ENCODE results near the gene ANKS1B. TPM values are rescaled to one million over a fixed set of nuclear protein-coding genes. Genes with fewer than 3 reads are reported as not detected.
"Not testable (repeated sequence)": the region's sequence is repeated elsewhere in the genome, so short reads cannot be mapped to it uniquely, and the experiment has no call there.

Gene ANKS1B
- total RNA-seq, 6 experiments from 2014 or later: 0.31 to 0.66 (median 0.37) TPM

GRCh38 chr12:99249543-99249942 lies 735.2 kb downstream of the ANKS1B start:
- H3K4me1 Mint-ChIP-seq (ENCODE audit: low read depth): no peaks in the 10 kb centered on the region
- no peaks in the 10 kb centered on the region; the same call in none of the 2 replicates for H3K27me3 Mint-ChIP-seq (ENCODE audit: insufficient read depth)
- no peak overlapping the region for H3K27ac Mint-ChIP-seq
- peaks cover 69% of the 10 kb centered on the region for H3K9me3 Mint-ChIP-seq
- no peak overlapping the region for H3K4me3 Mint-ChIP-seq
- peaks cover 7% of the 10 kb centered on the region for H3K36me3 Mint-ChIP-seq (ENCODE audit: low read depth)
- no peak for TF ChIP-seq CTCF (IDR thresholded peaks at IDR 0.05)
- no peak for DNase-seq

GRCh38 chr12:99237907-99238538 lies 746.7 kb downstream of the ANKS1B start:
- not testable (repeated sequence) for H3K4me3 Mint-ChIP-seq; DNase-seq; H3K27ac Mint-ChIP-seq; H3K36me3 Mint-ChIP-seq (ENCODE audit: low read depth); H3K27me3 Mint-ChIP-seq (ENCODE audit: insufficient read depth); H3K4me1 Mint-ChIP-seq (ENCODE audit: low read depth)
- H3K9me3 Mint-ChIP-seq: peaks cover 52% of the 10 kb centered on the region

- TF ChIP-seq CTCF (IDR thresholded peaks at IDR 0.05): no peak
Measured at GRCh38 chr12:99235381-99235780, 749.4 kb downstream of the ANKS1B start.

GRCh38 chr12:99234702-99235101 lies 750.0 kb downstream of the ANKS1B start:
- TF ChIP-seq CTCF (IDR thresholded peaks at IDR 0.05): no peak
- peaks cover 27% of the 10 kb centered on the region for H3K9me3 Mint-ChIP-seq
- no peak overlapping the region for H3K27ac Mint-ChIP-seq
- no peak for DNase-seq
- H3K36me3 Mint-ChIP-seq (ENCODE audit: low read depth): no peaks in the 10 kb centered on the region
- no peaks in the 10 kb centered on the region for H3K27me3 Mint-ChIP-seq (ENCODE audit: insufficient read depth)
- H3K4me3 Mint-ChIP-seq: no peak overlapping the region
- no peaks in the 10 kb centered on the region for H3K4me1 Mint-ChIP-seq (ENCODE audit: low read depth)

More at GRCh38 chr12:99235381-99235780, 749.4 kb downstream of the ANKS1B start:
- Mint-ChIP-seq H3K4me3 (no peak overlapping the region), H3K36me3 (ENCODE audit: low read depth) (no peaks in the 10 kb centered on the region), H3K27me3 (ENCODE audit: insufficient read depth) (no peaks in the 10 kb centered on the region), H3K4me1 (ENCODE audit: low read depth) (no peaks in the 10 kb centered on the region), H3K9me3 (peaks cover 32% of the 10 kb centered on the region), H3K27ac (no peak overlapping the region)
- no peak for DNase-seq

GRCh38 chr12:99232324-99232723 lies 752.4 kb downstream of the ANKS1B start:
- DNase-seq: no peak
- no peak for TF ChIP-seq CTCF (IDR thresholded peaks at IDR 0.05)
- Mint-ChIP-seq H3K4me1 (ENCODE audit: low read depth) (no peaks in the 10 kb centered on the region), H3K27ac (no peak overlapping the region), H3K9me3 (peaks cover 17% of the 10 kb centered on the region), H3K4me3 (no peak overlapping the region), H3K36me3 (ENCODE audit: low read depth) (no peaks in the 10 kb centered on the region), H3K27me3 (ENCODE audit: insufficient read depth) (no peaks in the 10 kb centered on the region)

- TF ChIP-seq CTCF (IDR thresholded peaks at IDR 0.05): no peak
- H3K27ac Mint-ChIP-seq: no peak overlapping the region
- H3K27me3 Mint-ChIP-seq (ENCODE audit: insufficient read depth): no peaks in the 10 kb centered on the region
- H3K4me1 Mint-ChIP-seq (ENCODE audit: low read depth): no peaks in the 10 kb centered on the region
- peaks cover 16% of the 10 kb centered on the region for H3K9me3 Mint-ChIP-seq
- no peak for DNase-seq
- H3K4me3 Mint-ChIP-seq: no peak overlapping the region
- no peaks in the 10 kb centered on the region for H3K36me3 Mint-ChIP-seq (ENCODE audit: low read depth)
Measured at GRCh38 chr12:99231031-99231430, 753.7 kb downstream of the ANKS1B start.
